AG10803 (cell line): ENCODE results near the gene ABCB8.
A peak's percentile ranks its signal among the peaks of the same experiment; 100 is the strongest.

Experiments
- DNase-seq: peaks from one replicate; pipeline ENCODE4 v3.0.0; 2010; ENCODE audit warnings: low read depth
- H3K4me3 ChIP-seq: 2 replicates; pipeline ENCODE4 v1.5.1; 2011; ENCODE audit warnings: mild to moderate bottlenecking, low read length, control low read depth
- TF ChIP-seq, protein P1 (sequence below): conservative IDR thresholded peaks from 2 replicates; pipeline ENCODE4 v1.5.1; 2011; ENCODE audit warnings: mild to moderate bottlenecking, low read length, control low read depth, inconsistent platforms

The ABCB8 gene

DNA sequence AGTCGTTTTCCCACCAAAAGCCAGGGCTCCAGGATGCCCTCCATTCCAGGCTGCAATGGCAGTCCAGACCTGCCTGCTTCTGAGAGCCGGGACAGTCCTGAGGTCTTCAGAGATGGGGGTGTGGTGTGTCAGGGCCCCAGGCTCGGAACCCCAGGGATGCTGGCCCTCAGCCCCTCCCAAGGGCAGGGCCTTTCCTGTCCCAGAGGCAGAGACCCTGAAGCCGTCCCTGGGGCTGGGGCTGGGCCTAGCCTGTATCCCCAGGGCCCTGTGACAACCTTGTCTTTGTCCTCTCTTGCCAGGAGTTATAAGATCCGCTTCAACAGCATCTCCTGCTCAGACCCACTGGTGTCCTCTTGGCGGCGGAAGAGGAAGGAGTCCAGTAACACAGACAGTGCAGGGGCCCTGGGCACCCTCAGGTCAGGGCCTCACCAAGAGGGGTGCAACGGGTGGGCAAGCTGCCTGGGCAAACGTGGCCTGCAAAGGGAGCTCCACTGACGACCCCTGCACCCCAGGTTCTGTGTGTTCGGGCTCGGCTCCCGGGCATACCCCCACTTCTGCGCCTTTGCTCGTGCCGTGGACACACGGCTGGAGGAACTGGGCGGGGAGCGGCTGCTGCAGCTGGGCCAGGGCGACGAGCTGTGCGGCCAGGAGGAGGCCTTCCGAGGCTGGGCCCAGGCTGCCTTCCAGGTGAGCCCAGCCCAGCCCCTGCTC lies 21.5 kb upstream of the ABCB8 start:
- H3K4me3 ChIP-seq = no peak overlapping the region
- TF ChIP-seq, protein P1, sequence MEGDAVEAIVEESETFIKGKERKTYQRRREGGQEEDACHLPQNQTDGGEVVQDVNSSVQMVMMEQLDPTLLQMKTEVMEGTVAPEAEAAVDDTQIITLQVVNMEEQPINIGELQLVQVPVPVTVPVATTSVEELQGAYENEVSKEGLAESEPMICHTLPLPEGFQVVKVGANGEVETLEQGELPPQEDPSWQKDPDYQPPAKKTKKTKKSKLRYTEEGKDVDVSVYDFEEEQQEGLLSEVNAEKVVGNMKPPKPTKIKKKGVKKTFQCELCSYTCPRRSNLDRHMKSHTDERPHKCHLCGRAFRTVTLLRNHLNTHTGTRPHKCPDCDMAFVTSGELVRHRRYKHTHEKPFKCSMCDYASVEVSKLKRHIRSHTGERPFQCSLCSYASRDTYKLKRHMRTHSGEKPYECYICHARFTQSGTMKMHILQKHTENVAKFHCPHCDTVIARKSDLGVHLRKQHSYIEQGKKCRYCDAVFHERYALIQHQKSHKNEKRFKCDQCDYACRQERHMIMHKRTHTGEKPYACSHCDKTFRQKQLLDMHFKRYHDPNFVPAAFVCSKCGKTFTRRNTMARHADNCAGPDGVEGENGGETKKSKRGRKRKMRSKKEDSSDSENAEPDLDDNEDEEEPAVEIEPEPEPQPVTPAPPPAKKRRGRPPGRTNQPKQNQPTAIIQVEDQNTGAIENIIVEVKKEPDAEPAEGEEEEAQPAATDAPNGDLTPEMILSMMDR = no peak
- DNase-seq = no peak

DNA sequence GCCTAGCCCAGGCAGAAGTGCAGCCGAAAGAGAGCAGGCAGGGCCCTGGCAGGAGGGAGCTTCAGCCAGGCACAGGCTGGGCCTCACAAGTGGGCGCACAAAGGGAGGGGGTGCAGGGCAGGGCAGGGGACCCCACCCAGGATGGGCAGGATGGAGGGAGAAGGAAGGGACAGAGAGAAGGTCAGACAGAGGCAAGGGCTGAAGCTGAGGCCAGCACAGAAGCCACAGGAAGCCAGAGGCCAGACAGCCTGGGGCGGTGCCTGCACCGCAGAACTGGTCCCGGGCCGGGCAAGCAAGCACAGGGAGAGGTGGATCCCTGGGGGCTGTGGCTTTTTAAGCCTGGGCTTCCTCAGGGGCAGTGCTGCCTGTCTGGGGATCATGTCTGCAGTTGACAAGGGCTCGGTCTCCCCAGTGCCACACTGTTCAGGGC lies 20.8 kb upstream of the ABCB8 start:
- H3K4me3 ChIP-seq = no peak overlapping the region
- TF ChIP-seq, protein P1 = no peak
- DNase-seq = no peak

DNA sequence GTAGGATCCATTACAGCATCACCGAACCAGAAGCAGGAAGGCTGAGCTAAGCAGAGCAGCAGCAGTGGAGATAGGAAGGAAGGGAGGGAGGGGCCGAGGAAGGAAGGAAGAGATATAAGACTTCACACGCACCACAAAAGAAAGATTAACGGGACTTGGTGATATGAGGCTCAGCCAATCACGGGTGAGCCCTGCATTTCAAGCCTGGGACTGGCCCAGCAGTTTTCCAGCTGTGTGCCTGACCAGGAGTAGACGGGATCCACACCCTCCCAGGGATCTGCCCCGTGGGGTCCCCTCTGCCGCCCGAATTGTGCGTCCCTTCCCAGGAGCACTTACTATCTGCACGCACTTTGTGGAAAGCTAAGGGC lies 20.1 kb upstream of the ABCB8 start:
- no peak overlapping the region for H3K4me3 ChIP-seq
- TF ChIP-seq, protein P1 = no peak
- DNase-seq = no peak

DNA sequence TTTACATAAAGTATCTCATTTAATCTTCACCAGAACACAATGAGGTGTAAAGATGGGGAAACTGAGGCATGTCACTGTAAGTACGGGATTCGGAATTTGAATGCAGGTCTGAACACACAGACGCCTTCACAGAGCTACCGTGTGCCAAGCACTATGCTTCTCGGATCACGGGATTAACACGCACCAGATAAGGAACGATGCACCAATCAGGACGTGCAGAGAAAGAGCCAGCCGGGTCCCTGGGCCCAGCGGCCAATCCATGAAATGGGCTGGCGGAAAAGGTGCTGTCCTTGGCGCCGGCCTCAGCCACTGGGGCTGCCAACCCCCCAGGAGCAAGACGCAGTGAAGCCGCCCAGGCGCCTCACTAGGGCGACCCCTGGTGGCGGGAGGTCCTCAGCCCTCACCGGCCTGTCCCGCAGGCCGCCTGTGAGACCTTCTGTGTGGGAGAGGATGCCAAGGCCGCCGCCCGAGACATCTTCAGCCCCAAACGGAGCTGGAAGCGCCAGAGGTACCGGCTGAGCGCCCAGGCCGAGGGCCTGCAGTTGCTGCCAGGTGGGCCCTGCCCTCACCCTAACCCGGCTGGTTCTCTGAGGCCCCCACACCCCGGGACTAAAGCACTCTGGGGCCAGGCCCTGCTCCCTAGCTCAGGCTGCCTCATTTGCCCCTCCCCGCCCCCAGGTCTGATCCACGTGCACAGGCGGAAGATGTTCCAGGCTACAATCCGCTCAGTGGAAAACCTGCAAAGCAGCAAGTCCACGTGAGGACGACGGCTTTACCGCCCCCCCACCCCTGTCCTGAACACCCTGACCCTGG lies 19.5 kb upstream of the ABCB8 start:
- H3K4me3 ChIP-seq = no peak overlapping the region; the same call in none of the 2 replicates
- peak; percentile 24 for DNase-seq
- TF ChIP-seq, protein P1 = peak; percentile 51

DNA sequence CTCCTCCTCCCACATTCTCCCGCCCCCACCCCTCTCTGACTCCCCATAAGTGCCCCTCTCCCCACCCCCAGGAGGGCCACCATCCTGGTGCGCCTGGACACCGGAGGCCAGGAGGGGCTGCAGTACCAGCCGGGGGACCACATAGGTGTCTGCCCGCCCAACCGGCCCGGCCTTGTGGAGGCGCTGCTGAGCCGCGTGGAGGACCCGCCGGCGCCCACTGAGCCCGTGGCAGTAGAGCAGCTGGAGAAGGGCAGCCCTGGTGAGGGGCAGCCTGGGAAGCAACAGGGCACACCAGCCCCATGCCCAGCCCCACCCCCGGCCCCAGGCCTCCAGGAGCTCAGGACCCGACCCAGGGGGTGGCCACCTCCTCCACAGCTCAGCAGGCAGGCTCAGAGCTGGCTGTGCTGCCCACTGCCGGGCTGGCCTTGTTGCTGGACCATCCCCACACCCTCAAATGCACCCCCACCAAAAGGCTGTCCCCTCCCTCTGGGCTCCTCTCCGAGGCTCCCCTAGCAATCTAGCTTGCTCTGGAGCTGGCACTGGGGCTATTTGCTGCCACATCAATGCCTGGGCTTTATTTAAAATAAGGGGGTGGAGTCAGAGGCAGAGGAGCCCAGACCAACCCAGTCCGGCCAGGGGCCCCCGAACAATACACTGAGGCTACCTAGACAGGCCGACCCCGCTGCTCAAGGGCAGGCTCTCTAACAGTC lies 18.8 kb upstream of the ABCB8 start:
- TF ChIP-seq, protein P1 = no peak
- no peak overlapping the region for H3K4me3 ChIP-seq
- no peak for DNase-seq

DNA sequence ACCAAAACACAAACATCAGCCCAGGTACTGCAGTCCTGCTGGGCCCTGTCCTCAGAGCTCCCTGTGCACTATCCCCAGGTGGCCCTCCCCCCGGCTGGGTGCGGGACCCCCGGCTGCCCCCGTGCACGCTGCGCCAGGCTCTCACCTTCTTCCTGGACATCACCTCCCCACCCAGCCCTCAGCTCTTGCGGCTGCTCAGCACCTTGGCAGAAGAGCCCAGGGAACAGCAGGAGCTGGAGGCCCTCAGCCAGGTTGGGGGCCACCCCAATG lies 18.3 kb upstream of the ABCB8 start:
- TF ChIP-seq, protein P1 = no peak
- H3K4me3 ChIP-seq = no peak overlapping the region
- no peak for DNase-seq
